ENCODE results near the gene AHDC1.
"Not testable (repeated sequence)": the region's sequence is repeated elsewhere in the genome, so short reads cannot be mapped to it uniquely, and the experiment has no call there.

The AHDC1 gene

GRCh38 chr1:27552911-27553420 is 51.0 kb downstream of the AHDC1 start:
- DNase-seq (ENCODE audit: low read depth in 2 of 2) = no peak

- DNase-seq (ENCODE audit: low read depth in 2 of 2) = no peak
Measured at GRCh38 chr1:27551953-27552312, 52.0 kb downstream of the AHDC1 start.

- no peak for DNase-seq (ENCODE audit: low read depth in 2 of 2)
Measured at GRCh38 chr1:27551170-27551952, 52.6 kb downstream of the AHDC1 start.

- no peak for DNase-seq (ENCODE audit: low read depth in 2 of 2)
Measured at GRCh38 chr1:27550510-27551169, 53.3 kb downstream of the AHDC1 start.

GRCh38 chr1:27549807-27550408 is 54.0 kb downstream of the AHDC1 start:
- DNase-seq (ENCODE audit: low read depth in 2 of 2) = no peak

- DNase-seq (ENCODE audit: low read depth in 2 of 2) = no peak
Measured at GRCh38 chr1:27548858-27549719, 54.9 kb downstream of the AHDC1 start.

- no peak for DNase-seq (ENCODE audit: low read depth in 2 of 2)
Measured at GRCh38 chr1:27548136-27548853, 55.6 kb downstream of the AHDC1 start.

GRCh38 chr1:27547220-27548116 is 56.5 kb downstream of the AHDC1 start:
- DNase-seq (ENCODE audit: low read depth in 2 of 2) = no peak

GRCh38 chr1:27545876-27546275 is 58.1 kb downstream of the AHDC1 start:
- DNase-seq (ENCODE audit: low read depth in 2 of 2) = no peak

- DNase-seq (ENCODE audit: low read depth in 2 of 2) = no peak
Measured at GRCh38 chr1:27545271-27545670, 58.7 kb downstream of the AHDC1 start.

GRCh38 chr1:27544834-27545233 is 59.1 kb downstream of the AHDC1 start:
- no peak for DNase-seq (ENCODE audit: low read depth in 2 of 2)

- DNase-seq (ENCODE audit: low read depth in 2 of 2) = no peak
Measured at GRCh38 chr1:27543284-27543683, 60.7 kb downstream of the AHDC1 start.

GRCh38 chr1:27542463-27543273 is 61.3 kb downstream of the AHDC1 start:
- DNase-seq (ENCODE audit: low read depth in 2 of 2) = no peak

- no peak for DNase-seq (ENCODE audit: low read depth in 2 of 2)
Measured at GRCh38 chr1:27539901-27540861, 63.8 kb downstream of the AHDC1 start.

- DNase-seq (ENCODE audit: low read depth in 2 of 2) = no peak
Measured at GRCh38 chr1:27538793-27539192, 65.2 kb downstream of the AHDC1 start.

- DNase-seq (ENCODE audit: low read depth in 2 of 2) = not testable (repeated sequence)
Measured at GRCh38 chr1:27538305-27538676, 65.7 kb downstream of the AHDC1 start.

- no peak for DNase-seq (ENCODE audit: low read depth in 2 of 2)
Measured at GRCh38 chr1:27536767-27537166, 67.2 kb downstream of the AHDC1 start.

Data from stimulated activated CD4-positive, alpha-beta T cell treated with anti-CD3 and anti-CD28 coated beads, Interleukin-1b, Interleukin-23, amount 100 ng/mL, for 4 hours (primary cell).